Left renal cortex interstitium (tissue), 4 donors: ENCODE measurements around the gene AKAIN1. TPM values are rescaled to one million over a fixed set of nuclear protein-coding genes. Genes with fewer than 3 reads are reported as not detected.
A peak's percentile ranks its signal among the peaks of the same experiment; 100 is the strongest.

Experiments
- DNase-seq, 4 donors: peaks; one replicate each; pipeline ENCODE4 v3.0.0-alpha.2; 2013; ENCODE audit warnings: low read depth in 4 of 4, low spot score in 2 of 4, missing footprints in 1 of 4
- polyA plus RNA-seq, 4 donors: library from polyadenylated mRNA; unstranded; fragments of 120-200 nt; gene quantifications; one replicate each; pipeline ENCODE4 v1.2.1, GENCODE V29; 2013; ENCODE audit not compliant: insufficient read length in 4 of 4

AKAIN1 gene
- not detected for polyA plus RNA-seq

GRCh38 chr18:5197032-5197434, at the start of gene AKAIN1:
Gene AKAIN1 (minus strand): TSS chr18:5197257. CDS start chr18:5197053, 204 bp downstream.
- DNase-seq: peak; percentile 2 to 46 (median 30)

GRCh38 chr18:5244941-5245340, 47.9 kb upstream of the AKAIN1 start:
- DNase-seq: no peak

- DNase-seq: no peak
These were observed 42.4 kb upstream of the AKAIN1 start for GRCh38 chr18:5239447-5239846.

GRCh38 chr18:5238371-5238976, 41.4 kb upstream of the AKAIN1 start:
- DNase-seq: peak in 3 of 4 donors; percentile 25 to 50 (median 39)

GRCh38 chr18:5237723-5238370, 40.8 kb upstream of the AKAIN1 start:
- peak; percentile 82 to 93 (median 90) for DNase-seq

- peak in 3 of 4 donors; percentile 2 to 80 (median 41) for DNase-seq
These were observed 40.1 kb upstream of the AKAIN1 start for GRCh38 chr18:5237083-5237722.

- DNase-seq: no peak
These were observed 17.7 kb upstream of the AKAIN1 start for GRCh38 chr18:5214583-5215351.

- no peak for DNase-seq
These were observed 10.6 kb upstream of the AKAIN1 start for GRCh38 chr18:5207471-5208150.

GRCh38 chr18:5198311-5198710, 1.3 kb upstream of the AKAIN1 start:
- DNase-seq: no peak

GRCh38 chr18:5197461-5197860, 404 bp upstream of the AKAIN1 start:
- no peak for DNase-seq

GRCh38 chr18:5196253-5197031, 615 bp downstream of the AKAIN1 start:
- DNase-seq: peak in 3 of 4 donors; percentile 7 to 34 (median 15)

GRCh38 chr18:5195656-5196055, 1.4 kb downstream of the AKAIN1 start:
- no peak for DNase-seq

- no peak for DNase-seq
These were observed 16.8 kb downstream of the AKAIN1 start for GRCh38 chr18:5180254-5180653.

GRCh38 chr18:5178519-5178918, 18.5 kb downstream of the AKAIN1 start:
- no peak for DNase-seq

GRCh38 chr18:5175378-5175777, 21.7 kb downstream of the AKAIN1 start:
- DNase-seq: no peak

GRCh38 chr18:5173646-5174045, 23.4 kb downstream of the AKAIN1 start:
- no peak for DNase-seq

GRCh38 chr18:5173236-5173635, 23.8 kb downstream of the AKAIN1 start:
- no peak for DNase-seq

- DNase-seq: no peak
These were observed 29.2 kb downstream of the AKAIN1 start for GRCh38 chr18:5167831-5168230.

GRCh38 chr18:5166606-5167280, 30.3 kb downstream of the AKAIN1 start:
- no peak for DNase-seq
